HepG2 (cell line): Measurements from ENCODE around the gene PMM2. TPM values are rescaled to one million over a fixed set of nuclear protein-coding genes. Genes with fewer than 3 reads are reported as not detected.

Source experiments
- CHD2 ChIP-seq: IDR thresholded peaks from 2 replicates; pipeline ENCODE4 v1.6.1; 2011; ENCODE audit warnings: low read depth, low read length, improper control_type of control experiment
- HOXA3 ChIP-seq: sonication (generic); formaldehyde crosslinking; IDR thresholded peaks from 2 replicates; pipeline ENCODE4 v1.5.0; 2020; ENCODE audit warnings: missing genetic modification reagents
- IRX3 ChIP-seq: sonication (generic); formaldehyde crosslinking; IDR thresholded peaks from 2 replicates; pipeline ENCODE4 v1.8.1; 2023; ENCODE audit warnings: mild to moderate bottlenecking, low read depth, missing genetic modification reagents, borderline replicate concordance
- KDM2A ChIP-seq: sonication (generic); formaldehyde crosslinking; IDR thresholded peaks from 2 replicates; pipeline ENCODE4 v1.4.0; 2020; ENCODE audit warnings: low read depth, missing genetic modification reagents, borderline replicate concordance
- KLF16 ChIP-seq, 2 experiments: sonication (generic) in 1 of 2; formaldehyde crosslinking in 1 of 2; IDR thresholded peaks; 2 replicates each; pipeline versions ENCODE4 v1.6.1 to v1.8.0; 2016 to 2023; ENCODE audit warnings: missing genetic modification reagents in 2 of 2, missing compliant biosample characterization in 1 of 2
- MBNL3 ChIP-seq: fragments of 250-450 bp; sonication (Bioruptor Pico); conservative IDR thresholded peaks from 2 replicates; pipeline ENCODE4 v1.8.0; 2022; ENCODE audit warnings: mild to moderate bottlenecking, inconsistent platforms
- MZF1 ChIP-seq: sonication (generic); formaldehyde crosslinking; IDR thresholded peaks from 2 replicates; pipeline ENCODE4 v1.8.1; 2023; ENCODE audit warnings: mild to moderate bottlenecking, missing genetic modification reagents, borderline replicate concordance
- NFIC ChIP-seq: IDR thresholded peaks from 2 replicates; pipeline ENCODE4 v1.6.1; 2012; ENCODE audit warnings: mild to moderate bottlenecking, low read length, inconsistent platforms
- NRL ChIP-seq: sonication (generic); formaldehyde crosslinking; IDR thresholded peaks from 2 replicates; pipeline ENCODE4 v1.5.0; 2020; ENCODE audit warnings: missing genetic modification reagents, mild to moderate bottlenecking, moderate library complexity, borderline replicate concordance
- POLR2G ChIP-seq: fragments of 200-400 bp; formaldehyde crosslinking; IDR thresholded peaks from 2 replicates; pipeline ENCODE4 v1.6.1; 2018; ENCODE audit warnings: mild to moderate bottlenecking, low read depth, low read length, moderate library complexity
- RBFOX2 ChIP-seq: fragments of 200-400 bp; formaldehyde crosslinking; IDR thresholded peaks from 2 replicates; pipeline ENCODE4 v1.6.1; 2017; ENCODE audit warnings: low read depth, mild to moderate bottlenecking, low read length
- SRSF4 ChIP-seq: fragments of 200-400 bp; formaldehyde crosslinking; IDR thresholded peaks from one replicate; pipeline ENCODE4 v1.6.1; 2018; ENCODE audit warnings: mild to moderate bottlenecking, low read depth, low read length, moderate library complexity; ENCODE audit not compliant: poor library complexity, severe bottlenecking
- TOPORS ChIP-seq: sonication (generic); formaldehyde crosslinking; IDR thresholded peaks from 2 replicates; pipeline ENCODE4 v1.8.0; 2023; ENCODE audit warnings: mild to moderate bottlenecking, missing genetic modification reagents
- ZNF121 ChIP-seq: sonication (generic); formaldehyde crosslinking; IDR thresholded peaks from 2 replicates; pipeline ENCODE4 v1.5.0; 2020; ENCODE audit warnings: mild to moderate bottlenecking, missing genetic modification reagents
- ZNF44 ChIP-seq: sonication (generic); formaldehyde crosslinking; IDR thresholded peaks from 2 replicates; pipeline ENCODE4 v1.5.1; 2020; ENCODE audit warnings: mild to moderate bottlenecking, missing genetic modification reagents
- ZNF530 ChIP-seq: sonication (generic); formaldehyde crosslinking; IDR thresholded peaks from 2 replicates; pipeline ENCODE4 v1.5.0; 2020; ENCODE audit warnings: low read depth, mild to moderate bottlenecking, missing genetic modification reagents
- ZNF550 ChIP-seq: sonication (generic); formaldehyde crosslinking; IDR thresholded peaks from 2 replicates; pipeline ENCODE4 v1.4.0; 2020; ENCODE audit warnings: mild to moderate bottlenecking, missing genetic modification reagents, borderline replicate concordance
- ZNF564 ChIP-seq: sonication (generic); formaldehyde crosslinking; IDR thresholded peaks from 2 replicates; pipeline ENCODE4 v1.8.1; 2023; ENCODE audit warnings: mild to moderate bottlenecking, missing genetic modification reagents
- ZNF687 ChIP-seq: sonication (generic); formaldehyde crosslinking; IDR thresholded peaks from 2 replicates; pipeline ENCODE4 v1.5.1; 2020; ENCODE audit warnings: mild to moderate bottlenecking, missing genetic modification reagents, moderate library complexity
- ZSCAN30 ChIP-seq: sonication (generic); formaldehyde crosslinking; IDR thresholded peaks from 2 replicates; pipeline ENCODE4 v1.5.0; 2020; ENCODE audit warnings: mild to moderate bottlenecking, missing genetic modification reagents
- polyA plus RNA-seq, 8 experiments: library from polyadenylated mRNA; depleted of rRNA in 3 of 8; stranded (reverse) in 7 of 8; unstranded in 1 of 8; fragments of >200 nt; fragmentation: Illumina TruSeq in 4 of 8; extraction: Trizol in 4 of 8; gene quantifications; 2 replicates each; pipeline versions ENCODE4 v1.2.1 to v1.2.3, GENCODE V29; 2011 to 2016; ENCODE audit warnings: low read depth in 4 of 8, missing spikeins in 1 of 8, mixed read lengths in 1 of 8; ENCODE audit not compliant: insufficient read depth in 1 of 8
- total RNA-seq, 5 experiments: library from RNA; depleted of rRNA; stranded (reverse); fragments of >200 nt; fragmentation: Illumina TruSeq; extraction: Trizol; gene quantifications; 2 replicates each; pipeline ENCODE4 v1.2.3, GENCODE V29; 2016; ENCODE audit warnings: low read depth in 1 of 5
- TF ChIP-seq, protein P1 (sequence below): fragments of 450-650 bp; IDR thresholded peaks from 2 replicates; pipeline ENCODE4 v1.6.1; 2016
- TF ChIP-seq, protein P2 (sequence below): sonication (generic); formaldehyde crosslinking; IDR thresholded peaks from 2 replicates; pipeline ENCODE4 v1.9.0; 2021; ENCODE audit warnings: missing genetic modification reagents, mild to moderate bottlenecking, borderline replicate concordance
- TF ChIP-seq, protein P3 (sequence below): IDR thresholded peaks from 2 replicates; pipeline ENCODE4 v1.6.1; 2018; ENCODE audit warnings: missing genetic modification reagents, mild to moderate bottlenecking, missing compliant biosample characterization

The PMM2 gene
- total and polyA plus RNA-seq, 2 of the 13 experiments (the other 11 are each of a cell fraction or from before 2014, with no cell fraction given): 52.2 to 93.7 TPM

GRCh38 chr16:8866884-8867215 lies 69.2 kb downstream of the PMM2 start (continued):
- TF ChIP-seq ZNF687 (CRISPR knock-in tag) (peak; percentile 26; the same call in 1 of the 2 replicates), ZNF121 (CRISPR knock-in tag) (no peak), HOXA3 (no peak; the same call in none of the 2 replicates), MBNL3 (no peak), ZNF550 (CRISPR knock-in tag) (no peak), ZNF564 (CRISPR knock-in tag) (0 out of 2 replicates have a peak, but pooled peaks have one; percentile 16), ZNF44 (CRISPR knock-in tag) (no peak), ZNF530 (no peak), CHD2 (no peak), ZSCAN30 (CRISPR knock-in tag) (no peak), POLR2G (0 out of 2 replicates have a peak, but pooled peaks have one; percentile 56), SRSF4 (no peak), NRL (no peak), MZF1 (CRISPR knock-in tag) (no peak), RBFOX2 (peak; percentile 69; the same call in 1 of the 2 replicates), TOPORS (CRISPR knock-in tag) (no peak), KLF16 (CRISPR knock-in tag; IDR thresholded peaks at IDR 0.05) (0 out of 4 replicates have a peak, but pooled peaks of 1 of the 2 experiments have one; percentile 25), KDM2A (CRISPR knock-in tag) (no peak; the same call in 1 of the 2 replicates), IRX3 (no peak), NFIC (no peak)
- TF ChIP-seq, protein P1, sequence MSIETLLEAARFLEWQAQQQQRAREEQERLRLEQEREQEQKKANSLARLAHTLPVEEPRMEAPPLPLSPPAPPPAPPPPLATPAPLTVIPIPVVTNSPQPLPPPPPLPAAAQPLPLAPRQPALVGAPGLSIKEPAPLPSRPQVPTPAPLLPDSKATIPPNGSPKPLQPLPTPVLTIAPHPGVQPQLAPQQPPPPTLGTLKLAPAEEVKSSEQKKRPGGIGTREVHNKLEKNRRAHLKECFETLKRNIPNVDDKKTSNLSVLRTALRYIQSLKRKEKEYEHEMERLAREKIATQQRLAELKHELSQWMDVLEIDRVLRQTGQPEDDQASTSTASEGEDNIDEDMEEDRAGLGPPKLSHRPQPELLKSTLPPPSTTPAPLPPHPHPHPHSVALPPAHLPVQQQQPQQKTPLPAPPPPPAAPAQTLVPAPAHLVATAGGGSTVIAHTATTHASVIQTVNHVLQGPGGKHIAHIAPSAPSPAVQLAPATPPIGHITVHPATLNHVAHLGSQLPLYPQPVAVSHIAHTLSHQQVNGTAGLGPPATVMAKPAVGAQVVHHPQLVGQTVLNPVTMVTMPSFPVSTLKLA: no peak
- TF ChIP-seq, protein P2, sequence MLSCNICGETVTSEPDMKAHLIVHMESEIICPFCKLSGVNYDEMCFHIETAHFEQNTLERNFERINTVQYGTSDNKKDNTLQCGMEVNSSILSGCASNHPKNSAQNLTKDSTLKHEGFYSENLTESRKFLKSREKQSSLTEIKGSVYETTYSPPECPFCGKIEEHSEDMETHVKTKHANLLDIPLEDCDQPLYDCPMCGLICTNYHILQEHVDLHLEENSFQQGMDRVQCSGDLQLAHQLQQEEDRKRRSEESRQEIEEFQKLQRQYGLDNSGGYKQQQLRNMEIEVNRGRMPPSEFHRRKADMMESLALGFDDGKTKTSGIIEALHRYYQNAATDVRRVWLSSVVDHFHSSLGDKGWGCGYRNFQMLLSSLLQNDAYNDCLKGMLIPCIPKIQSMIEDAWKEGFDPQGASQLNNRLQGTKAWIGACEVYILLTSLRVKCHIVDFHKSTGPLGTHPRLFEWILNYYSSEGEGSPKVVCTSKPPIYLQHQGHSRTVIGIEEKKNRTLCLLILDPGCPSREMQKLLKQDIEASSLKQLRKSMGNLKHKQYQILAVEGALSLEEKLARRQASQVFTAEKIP: no peak
- TF ChIP-seq, protein P3, sequence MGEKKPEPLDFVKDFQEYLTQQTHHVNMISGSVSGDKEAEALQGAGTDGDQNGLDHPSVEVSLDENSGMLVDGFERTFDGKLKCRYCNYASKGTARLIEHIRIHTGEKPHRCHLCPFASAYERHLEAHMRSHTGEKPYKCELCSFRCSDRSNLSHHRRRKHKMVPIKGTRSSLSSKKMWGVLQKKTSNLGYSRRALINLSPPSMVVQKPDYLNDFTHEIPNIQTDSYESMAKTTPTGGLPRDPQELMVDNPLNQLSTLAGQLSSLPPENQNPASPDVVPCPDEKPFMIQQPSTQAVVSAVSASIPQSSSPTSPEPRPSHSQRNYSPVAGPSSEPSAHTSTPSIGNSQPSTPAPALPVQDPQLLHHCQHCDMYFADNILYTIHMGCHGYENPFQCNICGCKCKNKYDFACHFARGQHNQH (CRISPR knock-in tag): no peak
